SKM-1 (cell line): ENCODE results near the gene VPS51.
"Not testable (repeated sequence)": the region's sequence is repeated elsewhere in the genome, so short reads cannot be mapped to it uniquely, and the experiment has no call there.

Experiments used
- DNase-seq: peaks from one replicate; lab custom pipeline; 2025; ENCODE audit not compliant: unreplicated experiment; lab: John Stamatoyannopoulos, UW

The VPS51 gene

DNA sequence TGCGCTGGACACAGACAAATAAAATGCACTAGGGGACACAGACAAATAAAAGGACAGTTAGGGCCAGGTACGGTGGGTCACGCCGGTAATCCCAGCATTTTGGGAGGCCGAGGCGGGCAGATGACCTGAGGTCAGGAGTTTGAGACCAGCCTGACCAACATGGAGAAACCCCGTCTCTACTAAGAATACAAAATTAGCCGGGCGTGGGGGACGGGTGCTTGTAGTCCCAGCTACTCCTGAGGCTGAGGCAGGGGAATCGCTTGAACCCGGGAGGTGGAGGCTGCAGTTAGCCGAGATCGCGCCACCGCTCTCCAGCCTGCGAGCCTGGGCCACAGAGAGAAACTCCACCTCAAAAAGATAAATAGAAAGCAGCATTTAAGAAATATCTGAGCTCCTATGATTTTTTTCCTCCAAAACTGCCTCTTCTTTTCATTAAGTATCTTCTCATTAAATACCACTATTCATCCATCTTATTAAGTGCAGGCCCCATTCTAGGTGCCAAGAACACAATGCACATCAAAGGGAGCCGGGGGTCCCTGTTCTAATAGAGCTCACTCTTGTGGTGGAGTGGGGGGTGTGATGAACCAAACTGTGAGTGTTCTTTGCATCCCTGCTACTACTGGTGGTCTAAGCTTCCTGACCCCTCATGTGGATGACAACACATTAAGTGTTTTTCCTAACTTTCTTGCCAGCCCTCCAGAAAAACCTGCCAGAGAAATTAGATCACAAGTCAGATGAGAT, 22.3 kb downstream of the VPS51 start:
- no peak for DNase-seq

DNA sequence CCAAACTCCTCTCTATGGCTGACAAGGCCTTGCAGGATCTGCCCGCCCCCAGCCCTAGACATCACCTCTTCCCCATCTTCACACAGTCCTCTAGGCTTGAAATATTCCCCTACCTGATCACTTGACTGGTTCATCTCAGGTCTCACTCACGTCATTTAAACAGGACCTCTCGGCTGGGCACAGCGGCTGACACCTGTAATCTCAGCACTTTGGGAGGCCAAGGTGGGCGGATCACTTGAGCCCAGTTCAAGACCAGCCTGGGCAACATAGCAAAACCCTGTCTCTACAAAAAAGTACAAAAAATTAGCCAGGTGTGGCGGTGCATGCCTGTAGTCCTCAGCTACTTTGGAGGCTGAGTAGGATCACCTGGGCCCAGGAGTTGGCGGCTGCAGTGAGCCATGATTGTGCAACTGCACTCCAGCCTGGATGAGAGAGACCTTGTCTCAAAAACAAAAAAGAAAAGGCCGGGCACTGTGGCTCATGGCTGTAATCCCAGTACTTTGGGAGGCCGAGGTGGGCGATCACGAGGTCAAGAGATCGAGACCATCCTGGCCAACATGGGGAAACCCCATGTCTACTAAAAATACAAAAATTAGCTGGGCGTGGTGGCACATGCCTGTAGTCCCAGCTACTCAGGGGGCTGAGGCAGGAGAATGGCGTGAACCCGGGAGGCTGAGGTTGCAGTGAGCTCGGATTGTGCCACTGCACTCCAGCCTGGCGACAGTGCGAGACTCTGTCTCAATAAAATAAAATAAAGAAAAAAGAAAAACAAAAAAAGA, 23.1 kb downstream of the VPS51 start:
- DNase-seq, result not testable (repeated sequence)

DNA sequence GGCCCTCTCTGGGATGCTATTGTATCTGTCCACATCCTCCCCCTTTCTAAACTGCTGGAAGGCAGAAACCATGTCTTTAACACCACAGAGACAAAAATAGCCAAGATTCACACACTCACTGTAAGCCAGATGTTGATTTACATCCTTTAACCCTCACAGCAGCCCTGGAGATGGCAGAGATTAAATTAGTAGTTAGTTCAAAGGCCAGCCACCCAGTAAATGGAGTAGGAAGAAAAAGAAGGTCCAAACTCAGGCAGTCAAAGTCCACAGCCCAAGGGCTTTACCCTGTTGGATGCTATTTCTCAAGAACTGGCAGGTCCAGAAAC, 23.6 kb downstream of the VPS51 start:
- DNase-seq, result no peak

DNA sequence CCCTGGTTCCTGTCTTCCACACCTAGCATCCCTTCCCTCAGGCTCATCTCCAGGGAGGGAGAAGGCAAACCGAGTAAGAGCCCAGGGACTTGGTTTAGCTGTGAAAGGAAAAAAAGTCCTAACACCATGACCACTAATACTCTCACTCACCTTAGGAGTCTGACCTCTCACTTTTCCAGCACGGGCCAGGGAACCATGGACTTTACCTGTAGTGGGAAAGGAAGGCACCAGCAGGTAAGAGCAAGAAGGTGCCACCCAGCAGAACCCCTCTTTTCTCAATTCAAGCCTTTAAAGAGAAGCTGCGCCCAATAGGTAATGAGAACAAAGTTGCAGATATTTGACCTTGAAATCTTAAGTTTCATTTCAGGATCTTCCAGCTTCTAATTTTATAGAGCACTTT, 24.8 kb downstream of the VPS51 start:
- no peak for DNase-seq

DNA sequence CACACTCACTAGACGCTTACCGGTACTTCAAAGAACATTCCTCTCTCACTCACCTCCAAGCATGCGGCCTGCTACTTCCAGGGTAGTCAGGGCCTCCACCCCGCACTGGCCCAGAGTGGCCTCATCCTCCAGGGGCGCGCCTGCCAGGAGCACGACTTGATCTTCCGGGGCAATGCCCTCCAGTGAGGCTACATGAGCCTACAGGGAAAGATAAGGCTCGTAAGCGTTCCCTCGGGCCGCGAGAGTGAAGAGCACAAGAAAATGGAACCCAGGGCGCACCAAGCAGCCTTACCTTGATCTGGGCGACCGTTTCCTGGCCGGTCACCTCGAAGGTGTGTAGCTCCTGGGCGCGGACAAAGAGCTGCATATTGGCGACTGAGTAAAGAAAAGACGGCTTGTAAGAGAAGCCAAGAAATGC, 25.4 kb downstream of the VPS51 start:
- no peak for DNase-seq

DNA sequence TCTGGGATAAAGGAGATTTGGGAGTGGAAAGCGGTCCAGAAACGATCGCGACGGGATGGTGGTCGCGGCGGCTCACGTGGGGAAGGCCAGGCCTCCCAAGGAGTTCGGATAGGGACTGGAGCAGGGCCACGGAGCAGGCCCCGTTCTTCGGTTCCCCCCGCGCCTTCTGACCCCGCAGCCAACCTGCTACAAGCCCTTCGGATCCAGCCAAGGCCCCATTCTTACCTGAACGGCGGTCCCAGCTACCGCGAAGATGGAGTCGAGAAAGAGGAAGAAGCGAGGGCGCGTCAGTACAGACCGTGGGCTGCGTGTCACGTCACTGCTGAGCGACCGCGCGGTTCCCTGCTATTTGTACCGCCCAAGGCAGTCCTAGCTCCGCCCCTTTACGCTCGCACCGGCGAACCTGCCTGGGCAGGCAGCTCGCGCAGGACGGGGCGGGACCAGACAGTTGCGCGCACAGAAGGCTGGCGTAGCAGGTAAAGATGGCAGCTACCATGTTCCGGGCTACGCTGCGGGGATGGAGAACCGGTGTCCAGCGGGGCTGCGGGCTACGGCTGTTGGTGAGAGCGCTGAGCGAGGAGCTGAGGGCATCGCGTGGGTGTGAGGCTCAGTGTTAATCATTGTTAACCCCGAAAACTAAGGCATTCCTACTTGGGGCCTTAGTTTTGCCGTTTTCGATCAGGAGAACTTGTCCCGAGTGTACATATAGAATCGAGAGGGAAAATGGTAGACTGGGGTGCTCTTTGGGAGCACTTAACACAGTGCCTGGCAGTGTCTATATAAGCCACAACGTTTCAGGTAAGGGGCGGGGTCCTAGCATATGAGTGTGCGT, 26.1 kb downstream of the VPS51 start, which contains the start of the genes FAU and MRPL49:
Gene FAU (minus strand): TSS at position 270 of the 832 bp plus-strand sequence. CDS start 321 bp downstream, outside the sequence.
Gene MRPL49 (plus strand): TSS at position 457 of the 832 bp plus-strand sequence. CDS start 26 bp downstream, at position 483.
- peak; percentile 99 for DNase-seq

DNA sequence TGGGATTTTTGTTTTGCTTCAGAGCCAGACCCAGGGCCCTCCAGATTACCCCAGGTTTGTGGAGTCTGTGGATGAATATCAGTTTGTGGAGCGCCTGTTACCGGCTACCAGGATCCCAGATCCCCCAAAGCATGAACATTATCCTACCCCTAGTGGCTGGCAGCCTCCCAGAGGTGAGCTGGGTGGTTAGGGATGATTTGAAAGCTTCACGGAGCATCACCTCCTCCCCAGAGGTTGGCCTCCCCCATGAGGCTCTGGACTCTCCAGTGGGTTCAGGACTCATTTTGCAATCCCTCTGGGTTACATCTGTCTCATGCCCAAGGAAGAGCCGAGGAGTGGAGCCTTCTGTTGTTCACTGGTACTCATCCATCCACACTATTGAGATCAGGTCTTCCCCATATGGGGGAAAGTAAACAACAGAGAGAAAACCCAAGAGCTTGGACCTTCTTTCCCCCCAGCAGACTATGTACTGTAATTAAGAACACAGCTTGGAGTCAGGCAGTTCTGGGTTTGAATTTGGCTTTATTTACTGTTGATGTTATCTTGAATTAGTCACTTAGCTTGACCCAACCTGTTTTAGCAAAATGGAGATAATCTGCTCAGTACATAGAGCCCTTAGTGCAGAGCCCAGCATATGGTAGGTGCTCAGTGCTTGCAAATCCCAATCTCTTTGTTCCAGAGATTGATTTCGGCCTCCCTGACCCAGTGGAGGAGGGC, 28.6 kb downstream of the VPS51 start:
- DNase-seq, result no peak

DNA sequence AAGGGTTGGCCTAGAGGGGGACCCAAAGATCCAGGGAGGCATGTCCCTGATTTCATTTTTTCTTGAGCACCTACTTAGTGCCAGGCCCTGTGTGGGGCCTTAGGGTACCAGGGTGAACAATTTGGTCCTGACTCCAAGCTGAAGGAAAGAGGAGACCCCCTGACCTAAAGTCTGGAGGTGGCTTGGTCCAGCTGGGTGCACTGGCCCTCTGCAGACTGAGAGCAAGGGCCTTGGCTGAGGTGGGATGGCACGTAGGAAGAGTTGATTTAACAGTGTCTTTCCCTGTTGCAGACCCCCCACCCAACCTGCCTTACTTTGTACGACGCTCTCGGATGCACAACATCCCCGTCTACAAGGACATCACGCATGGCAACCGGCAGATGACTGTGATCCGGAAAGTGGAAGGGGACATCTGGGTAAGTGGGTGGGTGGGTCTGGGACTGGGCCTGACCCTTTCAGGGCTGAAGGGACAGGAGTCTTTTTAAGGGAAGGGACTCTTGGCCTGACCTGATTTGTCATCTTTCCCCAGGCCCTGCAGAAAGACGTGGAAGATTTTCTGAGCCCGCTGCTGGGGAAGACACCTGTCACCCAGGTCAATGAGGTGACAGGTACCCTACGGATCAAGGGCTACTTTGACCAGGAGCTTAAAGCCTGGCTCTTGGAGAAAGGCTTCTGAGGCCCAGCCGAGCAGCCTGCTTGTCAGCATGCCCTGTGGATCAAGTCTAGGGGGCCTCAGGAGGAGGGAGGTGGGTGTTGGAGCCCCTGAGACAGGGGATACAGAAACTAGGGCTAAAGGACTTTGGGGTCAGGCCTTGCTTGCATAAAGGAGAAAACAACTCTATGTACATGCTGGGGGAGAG, 29.4 kb downstream of the VPS51 start:
- DNase-seq, result no peak

DNA sequence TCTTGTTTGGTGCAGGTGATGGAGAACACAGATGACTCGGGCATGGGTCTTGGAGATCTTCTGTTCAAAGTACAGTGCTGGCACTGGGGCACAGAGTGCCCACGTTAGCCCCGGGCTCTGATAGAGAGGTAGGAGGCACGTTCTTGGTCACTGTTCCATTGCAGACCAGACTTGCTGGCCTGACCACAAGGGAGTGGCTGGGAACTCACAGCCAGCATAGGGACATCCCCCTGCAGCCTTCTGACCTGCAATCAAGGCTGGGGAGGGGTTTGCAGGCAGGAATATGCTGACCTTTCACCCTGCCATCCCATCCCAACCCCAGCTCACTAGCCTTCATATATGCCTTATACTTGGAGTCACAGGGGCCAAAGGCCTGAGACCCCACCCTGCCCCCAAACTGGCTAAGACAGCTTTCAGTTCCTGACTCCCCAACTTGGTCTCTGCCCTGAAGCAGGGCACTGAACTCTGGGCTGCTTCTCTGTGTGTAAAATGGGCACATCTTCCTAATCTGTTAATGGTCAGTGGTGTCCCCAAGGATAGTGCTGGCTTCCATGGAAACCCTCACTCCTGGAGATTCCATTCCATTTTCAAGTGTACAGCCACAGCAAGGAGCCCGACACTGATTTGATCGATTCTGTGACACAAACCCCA, 30.7 kb downstream of the VPS51 start:
- no peak for DNase-seq

DNA sequence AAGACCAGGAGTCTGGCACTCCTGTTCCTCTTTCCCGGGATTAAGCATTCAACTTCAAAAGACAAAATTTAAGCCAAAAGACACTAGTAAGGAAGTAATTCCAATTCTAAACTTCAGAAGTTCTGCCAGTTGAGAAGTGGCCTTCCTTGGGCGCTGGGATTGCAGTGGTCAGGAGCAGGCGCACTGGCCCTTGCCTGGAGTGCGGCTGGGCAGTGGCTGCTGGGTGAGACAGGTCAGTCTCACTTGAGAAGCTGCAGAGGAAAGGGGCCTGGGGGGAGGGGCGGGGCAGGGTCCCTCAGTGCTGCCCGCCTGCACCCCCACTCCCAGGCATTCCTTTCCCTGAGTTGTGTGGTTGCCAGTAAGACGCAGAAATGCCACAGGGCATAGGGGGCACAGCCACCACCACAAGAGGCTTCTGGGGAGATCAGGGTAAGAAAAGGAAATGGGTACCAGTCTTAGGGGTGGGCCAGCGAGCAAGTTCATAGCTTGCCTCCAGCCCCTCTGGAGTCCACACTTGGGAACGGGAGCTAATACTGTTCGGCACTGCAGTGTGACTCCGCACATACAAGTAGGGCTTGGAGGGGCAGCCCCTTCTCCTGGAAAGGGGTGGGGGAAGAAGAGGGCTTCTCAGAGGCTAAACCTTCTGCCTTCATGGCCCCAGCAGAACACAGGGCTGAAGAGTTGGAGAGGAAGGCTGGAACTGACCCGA, 31.6 kb downstream of the VPS51 start:
- no peak for DNase-seq

DNA sequence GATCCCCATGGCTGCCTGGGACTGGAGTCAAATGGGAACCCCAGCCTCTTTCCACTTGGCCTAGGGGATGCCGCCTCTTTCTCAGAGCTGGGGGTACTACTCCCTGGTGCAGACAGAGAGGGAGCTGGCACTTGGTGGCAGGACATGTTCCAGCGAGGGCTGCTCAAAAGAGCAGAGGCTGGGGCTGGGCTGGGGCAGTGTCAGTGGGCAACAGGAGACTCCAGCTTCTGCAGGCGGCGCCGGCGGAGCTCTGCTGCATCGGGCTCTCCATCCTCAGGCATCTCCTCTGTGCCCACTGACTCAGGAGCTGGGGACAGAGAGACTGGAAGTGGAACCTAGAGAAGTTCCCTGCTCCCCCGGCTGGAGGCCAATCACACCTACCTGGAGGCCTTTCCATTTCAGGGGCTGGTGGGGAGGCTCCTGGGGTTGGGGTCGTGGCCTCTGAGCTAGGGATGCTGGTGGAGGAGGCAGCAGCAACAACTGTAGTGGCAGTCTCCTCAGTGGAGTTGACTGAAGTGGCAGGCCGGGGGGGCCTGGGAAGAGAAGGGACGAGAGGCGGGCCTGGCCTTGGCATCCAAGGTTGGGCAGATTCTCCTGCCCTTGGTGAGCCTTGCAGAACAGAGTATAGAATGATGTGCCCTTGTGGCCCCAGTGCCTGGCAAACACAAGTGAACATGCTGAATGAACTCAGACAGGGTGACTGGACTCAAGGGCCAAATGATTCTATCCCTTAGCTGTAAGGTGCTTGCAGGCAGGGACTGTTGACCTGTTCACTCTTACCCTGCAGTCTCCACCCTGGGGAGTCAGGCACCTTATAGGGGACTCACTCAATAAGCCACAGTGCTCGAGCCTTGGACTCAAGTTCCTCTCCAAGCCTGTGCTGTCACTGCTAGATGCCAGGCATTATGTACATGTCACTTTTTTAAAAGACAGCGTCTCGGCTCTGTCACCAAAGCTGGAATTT, 32.5 kb downstream of the VPS51 start:
- no peak for DNase-seq

DNA sequence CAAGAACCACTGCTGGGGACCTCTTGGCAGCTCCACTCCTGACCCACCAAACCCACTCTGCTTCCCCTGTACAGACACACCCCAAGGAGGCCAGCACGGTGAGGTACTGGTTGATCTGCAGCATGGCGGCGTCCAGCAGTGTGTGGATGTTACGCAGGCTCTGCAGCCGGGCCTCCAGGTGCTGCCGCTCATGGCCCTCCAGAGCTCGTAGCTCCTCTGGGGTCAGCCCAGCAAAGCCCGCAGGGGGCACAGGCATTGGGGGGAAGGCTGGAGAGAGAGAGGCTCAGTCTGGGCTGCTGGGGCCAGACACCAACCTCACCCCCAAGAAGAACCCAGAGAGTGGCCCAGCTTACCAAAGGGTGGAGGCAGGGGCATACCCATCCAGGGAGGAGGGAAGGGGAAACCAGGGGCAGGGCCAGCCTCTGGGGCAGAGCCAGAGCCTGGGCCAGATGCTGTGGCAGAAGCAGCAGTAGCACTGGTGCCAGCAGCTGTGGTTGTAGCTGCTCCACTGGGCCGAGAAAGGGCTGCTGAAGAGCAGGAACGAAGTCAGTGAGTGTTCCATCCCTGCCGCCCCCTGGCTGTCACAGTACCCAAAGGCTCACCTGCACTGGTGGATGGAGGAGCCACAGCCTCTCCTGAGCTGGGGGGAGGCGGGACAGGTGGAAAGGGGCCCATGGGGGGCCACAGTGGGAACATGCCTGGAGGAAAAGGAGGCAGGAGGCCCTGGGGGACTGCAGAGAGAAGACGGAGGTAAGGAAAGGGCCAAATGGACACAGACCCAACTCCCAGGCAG, 33.8 kb downstream of the VPS51 start:
- DNase-seq, result no peak

DNA sequence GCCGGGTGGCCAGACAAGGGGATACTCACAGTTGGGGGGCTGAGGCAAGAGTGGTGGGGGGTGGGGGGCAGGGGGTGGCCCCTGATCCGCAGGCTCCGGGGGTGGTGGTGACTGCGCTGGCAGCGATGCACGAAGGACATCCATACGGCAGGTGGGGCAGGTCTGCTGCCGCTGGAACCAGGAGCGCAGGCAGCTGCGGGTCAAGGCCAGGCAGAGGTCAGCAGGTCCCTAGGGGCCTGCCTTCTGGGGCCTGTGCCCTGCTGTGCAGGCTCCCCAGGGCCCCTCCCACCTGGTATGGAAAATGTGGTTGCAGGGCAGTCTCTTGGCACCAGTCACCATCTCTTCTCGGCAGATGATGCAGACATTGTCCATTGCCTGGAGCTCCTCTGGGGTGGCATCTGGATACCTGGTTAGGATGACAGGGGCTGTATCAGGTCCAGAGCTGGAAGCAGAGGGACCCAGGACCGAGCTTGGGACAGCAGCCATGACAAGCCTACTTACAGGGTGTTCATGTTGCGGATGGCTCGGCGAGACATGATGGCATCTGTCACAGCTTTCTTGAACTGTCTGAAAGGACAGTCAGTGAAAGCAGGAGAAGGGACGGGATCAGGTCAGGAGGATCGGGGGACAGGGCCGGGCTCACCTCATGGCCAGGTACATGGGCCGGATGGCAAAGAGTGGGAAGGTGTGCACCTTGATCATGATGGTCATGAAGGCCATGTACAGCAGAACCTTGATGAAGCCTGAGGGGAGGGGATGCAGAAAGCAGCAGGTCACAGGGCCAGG, 34.8 kb downstream of the VPS51 start:
- DNase-seq, result no peak

DNA sequence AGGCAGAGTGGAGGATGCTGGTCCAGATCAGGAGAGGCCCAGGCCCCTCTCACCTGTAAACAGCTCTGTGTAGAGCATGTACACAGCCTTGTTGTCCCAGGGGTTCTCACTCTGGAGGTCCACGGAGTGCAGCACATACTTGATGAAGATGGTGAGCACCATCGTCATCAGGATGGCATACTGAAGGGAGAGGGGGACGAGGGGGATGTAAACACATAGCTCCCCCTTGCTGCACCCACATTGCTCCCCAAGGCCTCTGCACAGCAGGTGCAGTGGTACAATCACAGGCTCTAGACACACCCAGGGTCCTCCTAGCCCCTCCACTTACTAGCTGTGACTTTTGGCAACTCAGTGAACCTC, 35.4 kb downstream of the VPS51 start:
- DNase-seq, result no peak

DNA sequence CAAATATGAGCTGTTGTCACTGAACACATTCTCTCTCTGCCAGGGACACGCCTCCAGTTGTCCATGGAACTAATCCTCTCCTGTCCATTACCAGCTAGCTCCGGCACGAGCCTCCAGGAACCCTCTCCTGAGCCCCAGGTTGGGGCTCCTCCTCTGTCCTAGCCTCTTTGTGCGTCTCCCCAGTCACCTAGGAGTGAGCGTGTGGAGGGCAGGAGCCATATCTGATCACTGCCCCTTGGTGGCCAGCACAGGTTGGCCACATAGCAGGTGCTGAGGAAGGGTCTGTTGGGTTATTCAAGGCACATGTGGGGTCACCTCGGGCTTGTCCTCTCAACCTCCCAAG, 35.9 kb downstream of the VPS51 start:
- DNase-seq, result no peak

DNA sequence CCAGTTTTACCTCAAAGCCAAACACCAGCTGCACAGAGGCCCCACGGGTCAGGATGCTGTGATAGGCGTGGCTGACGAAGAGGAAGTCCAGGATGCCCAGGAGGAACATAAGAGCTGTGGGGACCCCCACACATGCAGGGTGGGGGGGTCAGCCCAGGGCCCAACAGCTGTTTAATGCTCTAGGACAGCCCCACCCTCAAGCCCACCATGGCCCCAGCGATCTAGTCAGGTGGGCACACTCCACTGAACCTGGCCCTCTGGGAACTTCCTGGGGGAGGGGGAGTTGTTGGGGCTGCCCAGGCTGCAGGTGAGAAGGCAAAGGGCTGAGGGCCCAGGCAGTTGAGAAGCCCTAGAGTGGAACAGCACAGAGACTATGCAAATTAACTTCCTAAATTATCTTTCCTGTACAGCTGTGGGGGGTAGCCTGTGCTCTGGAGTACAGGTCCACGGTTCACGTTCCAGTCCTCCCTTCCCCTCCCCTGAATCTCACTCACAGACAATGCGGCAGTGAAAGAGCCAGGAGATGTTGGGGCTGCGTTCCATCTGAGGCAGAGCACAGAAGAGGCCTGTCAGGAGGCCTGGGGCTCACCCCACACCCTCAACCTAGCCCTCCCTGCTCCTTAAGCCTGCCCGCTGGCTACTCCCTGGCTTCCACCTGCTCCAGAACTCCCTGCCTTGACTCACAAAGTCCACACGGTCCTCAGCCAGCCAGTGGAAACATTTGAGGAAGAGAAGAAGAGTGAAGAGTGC, 36.4 kb downstream of the VPS51 start:
- no peak for DNase-seq
